Left lung (tissue), 10 donors: ENCODE data around the gene GPC2. TPM values are rescaled to one million over a fixed set of nuclear protein-coding genes. Genes with fewer than 3 reads are reported as not detected.
A peak's percentile ranks its signal among the peaks of the same experiment; 100 is the strongest.
"Not testable (repeated sequence)": the region's sequence is repeated elsewhere in the genome, so short reads cannot be mapped to it uniquely, and the experiment has no call there.

Experiments used
- ATAC-seq: fragments of 200-7000 bp; cut with Tn5 transposase; one replicate; pipeline ENCODE4 v1.9.1; 2020; ENCODE audit warnings: moderate library complexity
- DNase-seq, 4 donors: peaks; one replicate each; pipeline ENCODE4 v3.0.0-alpha.2; 2013 to 2020
- H3K27ac ChIP-seq, 2 donors: fragments of 200-600 bp; sonication (generic) in 1 of 2; one replicate each; pipeline versions ENCODE4 v1.5.0 to v1.8.0; 2020 to 2021
- H3K27me3 ChIP-seq, 2 donors: fragments of 200-600 bp; sonication (generic) in 1 of 2; one replicate each; pipeline versions ENCODE4 v1.5.0 to v1.8.0; 2020 to 2021
- H3K36me3 ChIP-seq, 2 donors: fragments of 200-600 bp; sonication (generic) in 1 of 2; one replicate each; pipeline versions ENCODE4 v1.5.0 to v1.8.0; 2020 to 2021
- H3K4me1 ChIP-seq, 2 donors: fragments of 200-600 bp; one replicate each; pipeline ENCODE4 v1.8.0; 2021
- H3K4me3 ChIP-seq, 2 donors: fragments of 200-600 bp; sonication (generic) in 1 of 2; one replicate each; pipeline versions ENCODE4 v1.5.0 to v1.8.0; 2020 to 2021; ENCODE audit warnings: mild to moderate bottlenecking in 1 of 2
- H3K9me3 ChIP-seq, 2 donors: fragments of 200-600 bp; sonication (generic) in 1 of 2; one replicate each; pipeline versions ENCODE4 v1.5.0 to v1.8.0; 2020 to 2021
- CTCF ChIP-seq, 2 donors: fragments of 200-600 bp; sonication (generic) in 1 of 2; IDR thresholded peaks; one replicate each; pipeline versions ENCODE4 v1.5.0 to v1.8.0; 2021; ENCODE audit warnings: antibody characterized with exemption in 2 of 2
- intact Hi-C, 2 donors: fragments of 100-400 bp; cut with DNase I; formaldehyde crosslinking; loops; one replicate each; pipeline versions ENCODE4 v1.11.2 to v1.14.2; 2022
- polyA plus RNA-seq, 6 donors: library from polyadenylated mRNA; unstranded; fragments of 120-200 nt; gene quantifications; one replicate each; pipeline ENCODE4 v1.2.1, GENCODE V29; 2013; ENCODE audit not compliant: insufficient read length in 6 of 6
- total RNA-seq, 2 donors: library from RNA; stranded (reverse); fragmentation: NEBNext Ultra II Directional; extraction: Animal tissue kit (Norgen Biotek cat#: 25700); gene quantifications; one replicate each; pipeline ENCODE4 v1.2.1, GENCODE V29; 2021
- donor health status: DM: no; HTN: yes; CAD: no.
- donor health status: DM: no; HTN: no; CAD: no.

GPC2 gene
- total and polyA plus RNA-seq, 8 donors = 2.5 to 17.0 (median 10.2) TPM

DNA sequence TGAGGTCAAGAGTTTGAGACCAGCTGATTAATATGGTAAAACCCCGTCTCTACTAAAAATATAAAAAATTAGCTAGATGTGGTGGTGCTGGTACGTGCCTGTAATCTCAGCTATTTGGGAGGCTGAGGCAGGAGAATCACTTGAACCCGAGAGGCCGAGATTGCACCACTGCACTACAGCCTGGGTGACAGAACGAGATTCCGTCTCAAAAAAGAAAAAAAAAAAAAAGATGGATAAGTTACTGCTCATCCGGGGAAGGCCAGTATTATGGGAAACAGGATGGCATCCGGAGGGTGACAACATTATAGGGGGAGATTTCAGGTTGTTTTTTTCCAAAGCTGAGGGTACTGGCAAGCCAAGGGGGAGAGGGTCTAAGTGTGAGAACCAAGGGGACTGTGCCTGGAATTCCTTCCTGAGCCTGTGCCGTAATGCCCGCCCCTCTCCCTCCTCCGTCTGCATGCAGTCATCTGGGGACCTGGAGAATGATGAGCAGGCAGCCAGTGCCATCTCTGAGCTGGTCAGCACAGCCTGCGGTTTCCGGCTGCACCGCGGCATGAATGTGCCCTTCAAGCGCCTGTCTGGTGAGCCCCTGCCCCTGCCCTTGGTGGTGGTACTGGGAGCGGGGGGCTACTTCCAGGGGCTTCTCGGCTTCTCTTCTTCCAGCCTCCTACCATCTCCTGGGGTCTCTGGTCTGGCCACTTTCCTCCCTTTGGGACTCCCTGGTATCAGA, 24.1 kb downstream of the GPC2 start:
- no peaks in the 10 kb centered on the region for H3K9me3 ChIP-seq
- ATAC-seq = no peak
- no peak for DNase-seq

GRCh38 chr7:100152404-100152803, 24.8 kb downstream of the GPC2 start:
- ATAC-seq = no peak
- peaks cover 0 to 46% of the 10 kb centered on the region in 2 donors for H3K36me3 ChIP-seq
- no peak for DNase-seq
- intact Hi-C loops = no loop called here
- H3K4me3 ChIP-seq = no peak overlapping the region
- peaks cover 12 to 89% of the 10 kb centered on the region in 2 donors for H3K4me1 ChIP-seq
- H3K9me3 ChIP-seq = no peaks in the 10 kb centered on the region
- H3K27ac ChIP-seq = peak overlapping the region in 1 of 2 donors; percentile 76
- H3K27me3 ChIP-seq = no peaks in the 10 kb centered on the region
- no peak for TF ChIP-seq CTCF (IDR thresholded peaks at IDR 0.05)

More for the DNA sequence above, 24.1 kb downstream of the GPC2 start:
- no peak overlapping the region for H3K4me3 ChIP-seq
- no peaks in the 10 kb centered on the region for H3K27me3 ChIP-seq
- peaks cover 0 to 46% of the 10 kb centered on the region in 2 donors for H3K36me3 ChIP-seq
- intact Hi-C loops = no loop called here
- peak overlapping the region in 1 of 2 donors; percentile 76 for H3K27ac ChIP-seq
- H3K4me1 ChIP-seq = peaks cover 13 to 90% of the 10 kb centered on the region in 2 donors
- TF ChIP-seq CTCF (IDR thresholded peaks at IDR 0.05) = no peak

DNA sequence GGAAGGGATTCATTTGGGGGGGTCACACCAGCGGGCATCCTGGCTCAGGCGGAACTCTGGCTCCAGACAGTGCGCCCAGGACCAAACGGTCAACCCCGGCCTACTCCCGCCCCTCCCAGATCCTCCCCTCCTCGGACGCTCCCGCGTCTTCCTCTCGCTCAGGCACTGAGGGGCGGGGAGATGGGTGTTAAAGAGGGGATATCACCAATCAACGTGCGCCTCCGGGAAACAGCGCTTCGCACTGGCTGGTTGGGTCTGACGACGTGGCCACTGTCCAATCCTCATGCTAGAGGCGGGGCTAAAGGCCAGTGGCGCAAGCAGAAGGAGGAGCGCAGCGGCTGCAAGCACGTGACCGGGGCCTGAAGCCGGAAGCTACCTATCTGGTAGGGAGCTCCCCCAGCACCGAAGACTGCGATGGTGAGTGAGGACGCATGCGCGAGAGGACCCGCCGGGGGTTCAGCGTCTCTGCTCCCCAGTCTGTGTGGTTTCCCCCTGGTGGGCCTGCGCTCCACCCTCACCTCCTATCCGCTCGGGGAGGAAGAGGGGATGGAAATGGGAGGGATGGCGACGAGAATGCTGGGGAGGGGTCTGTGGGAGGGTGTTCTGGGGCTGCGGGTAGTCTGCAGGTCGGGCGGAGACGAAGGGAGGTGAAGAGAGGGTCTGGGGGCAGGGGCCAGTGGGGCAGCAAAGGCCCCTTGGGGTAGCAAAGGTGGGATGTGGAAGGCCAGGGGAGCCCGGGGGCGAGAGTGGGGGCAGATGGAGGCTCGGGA, 28.4 kb downstream of the GPC2 start, which contains the start of gene LAMTOR4:
Gene LAMTOR4 (plus strand): TSS at position 360 of the 770 bp plus-strand sequence. CDS start 55 bp downstream, at position 415.
- H3K4me1 ChIP-seq = peaks cover 8 to 53% of the 10 kb centered on the region in 2 donors
- H3K36me3 ChIP-seq = peaks cover 0 to 15% of the 10 kb centered on the region in 2 donors
- no peak for TF ChIP-seq CTCF (IDR thresholded peaks at IDR 0.05)
- DNase-seq (peak; percentile 97 to 99 (median 98)), ATAC-seq (peak; percentile 98)
- intact Hi-C loops = no loop called here
- H3K9me3 ChIP-seq = no peaks in the 10 kb centered on the region
- peak within 1 kb of the TSS; percentile 67 to 84 for H3K27ac ChIP-seq
- peak within 1 kb of the TSS; percentile 74 to 82 for H3K4me3 ChIP-seq
- no peaks in the 10 kb centered on the region for H3K27me3 ChIP-seq

DNA sequence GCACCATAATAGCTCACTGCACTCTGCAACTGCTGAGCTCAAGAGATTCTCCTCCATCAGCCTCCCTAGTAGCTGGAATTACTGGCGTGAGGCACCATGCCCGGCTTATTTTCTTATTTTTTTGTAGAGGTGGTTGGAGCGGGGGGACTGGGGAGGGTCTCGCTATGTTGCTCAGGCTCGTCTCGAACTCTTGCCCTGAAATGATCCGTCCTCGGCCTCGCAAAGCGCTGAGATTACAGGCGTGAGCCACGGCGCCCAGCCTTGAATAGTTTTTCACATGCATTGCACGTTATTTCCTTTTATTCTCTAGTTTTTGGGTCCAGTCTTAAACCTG, 29.0 kb downstream of the GPC2 start:
- Histone ChIP-seq H3K9me3 (no peaks in the 10 kb centered on the region), H3K27me3 (no peaks in the 10 kb centered on the region), H3K36me3 (peaks cover 0 to 10% of the 10 kb centered on the region in 2 donors), H3K4me1 (peaks cover 8 to 47% of the 10 kb centered on the region in 2 donors), H3K27ac (peak overlapping the region; percentile 59 to 84), H3K4me3 (peak overlapping the region; percentile 27 to 82)
- TF ChIP-seq CTCF (IDR thresholded peaks at IDR 0.05) = no peak
- DNase-seq (no peak), ATAC-seq (no peak)
- intact Hi-C loops = no loop called here

DNA sequence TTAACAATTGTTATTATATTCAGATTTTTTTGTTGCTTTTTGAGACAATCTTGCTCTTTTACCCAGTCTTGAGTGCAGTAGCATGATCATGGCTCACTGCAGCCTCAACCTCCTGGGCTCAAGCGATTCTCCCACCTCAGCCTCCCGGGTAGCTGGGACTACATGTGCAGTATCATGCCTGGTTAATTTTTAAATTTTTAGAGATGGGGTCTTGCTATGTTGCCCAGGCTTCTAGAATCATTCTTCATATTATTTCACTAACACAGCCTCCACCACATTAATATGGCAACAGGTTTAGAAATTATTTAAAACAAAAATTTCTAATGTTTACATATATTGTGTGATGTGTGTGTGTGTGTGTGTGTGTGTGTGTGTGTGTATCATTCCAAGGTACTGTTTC, 29.9 kb downstream of the GPC2 start:
- Histone ChIP-seq H3K27me3 (no peaks in the 10 kb centered on the region), H3K27ac (no peak overlapping the region), H3K4me1 (peaks cover 8 to 40% of the 10 kb centered on the region in 2 donors), H3K9me3 (no peaks in the 10 kb centered on the region), H3K4me3 (no peak overlapping the region), H3K36me3 (peaks cover 0 to 3% of the 10 kb centered on the region in 2 donors)
- ATAC-seq (no peak), DNase-seq (no peak)
- intact Hi-C loops = no loop called here
- TF ChIP-seq CTCF (IDR thresholded peaks at IDR 0.05) = no peak

DNA sequence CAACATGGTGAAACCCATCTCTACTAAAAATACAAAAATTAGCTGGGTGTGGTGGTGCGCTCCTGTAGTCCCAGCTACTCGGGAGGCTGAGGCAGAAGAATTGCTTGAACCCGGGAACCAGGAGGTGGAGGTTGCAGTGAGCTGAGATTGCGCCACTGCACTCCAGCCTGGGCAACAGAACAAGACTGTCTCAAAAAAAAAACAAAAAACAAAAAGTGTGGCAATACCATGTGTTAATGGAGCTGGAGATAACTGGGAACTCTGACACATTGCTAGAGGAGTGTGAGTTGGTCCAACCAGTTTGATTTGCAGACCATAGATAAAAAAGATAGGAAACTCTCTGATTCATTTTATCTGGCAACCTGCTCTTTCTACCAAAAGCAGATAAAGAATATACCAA, 30.8 kb downstream of the GPC2 start:
- H3K4me1 ChIP-seq = peaks cover 8 to 40% of the 10 kb centered on the region in 2 donors
- H3K27ac ChIP-seq, H3K27me3 ChIP-seq, DNase-seq, ATAC-seq, H3K36me3 ChIP-seq, H3K4me3 ChIP-seq, intact Hi-C loops, H3K9me3 ChIP-seq: not testable (repeated sequence)
